ENCODE data around the gene PAIP2.

GRCh38 chr5:139416651-139417050 is 75.0 kb downstream of the PAIP2 start:
- TF ChIP-seq CTCF (IDR thresholded peaks at IDR 0.05; ENCODE audit: insufficient read depth, low read length) (no peak), POLR2AphosphoS5 (IDR thresholded peaks at IDR 0.05; ENCODE audit: low read depth) (no peak), REST (IDR thresholded peaks at IDR 0.05; ENCODE audit: insufficient replicate concordance, low read depth) (no peak), SPI1 (IDR thresholded peaks at IDR 0.05; ENCODE audit: borderline replicate concordance, low read depth) (no peak), GABPA (IDR thresholded peaks at IDR 0.05; ENCODE audit: low read depth) (no peak)
